Stimulated activated CD8-positive, alpha-beta memory T cell treated with anti-CD3 and anti-CD28 coated beads, Interleukin-4, amount 100 ng/mL, for 4 hours (primary cell): Measurements from ENCODE around the gene ALKBH5.
A peak's percentile ranks its signal among the peaks of the same experiment; 100 is the strongest.

ENCODE experiments used
- DNase-seq, 2 donors: peaks; one replicate each; pipeline ENCODE4 v3.0.0-alpha.2; 2020; ENCODE audit warnings: low read depth in 2 of 2, low spot score in 1 of 2

The ALKBH5 gene

GRCh38 chr17:18183334-18184142, at the start of gene ALKBH5:
Gene ALKBH5 (plus strand): TSS chr17:18183828. CDS start chr17:18184244, 416 bp downstream.
- DNase-seq: peak; percentile 92

GRCh38 chr17:18136357-18136756, 47.3 kb upstream of the ALKBH5 start:
- DNase-seq: no peak

GRCh38 chr17:18138065-18138749, 45.4 kb upstream of the ALKBH5 start:
- DNase-seq: no peak

- no peak for DNase-seq
Observed at GRCh38 chr17:18139092-18139491, 44.5 kb upstream of the ALKBH5 start.

GRCh38 chr17:18139498-18139897, 44.1 kb upstream of the ALKBH5 start:
- DNase-seq: no peak

- no peak for DNase-seq
Observed at GRCh38 chr17:18139949-18140348, 43.7 kb upstream of the ALKBH5 start.

GRCh38 chr17:18140648-18141047, 43.0 kb upstream of the ALKBH5 start:
- no peak for DNase-seq

- no peak for DNase-seq
Observed at GRCh38 chr17:18141210-18141803, 42.3 kb upstream of the ALKBH5 start.

- no peak for DNase-seq
Observed at GRCh38 chr17:18142417-18142816, 41.2 kb upstream of the ALKBH5 start.

GRCh38 chr17:18143044-18143936, 40.3 kb upstream of the ALKBH5 start:
- no peak for DNase-seq

GRCh38 chr17:18144261-18144660, 39.4 kb upstream of the ALKBH5 start:
- no peak for DNase-seq

- DNase-seq: no peak
Observed at GRCh38 chr17:18144855-18145254, 38.8 kb upstream of the ALKBH5 start.

- DNase-seq: no peak
Observed at GRCh38 chr17:18145811-18146210, 37.8 kb upstream of the ALKBH5 start.

GRCh38 chr17:18146259-18146658, 37.4 kb upstream of the ALKBH5 start:
- no peak for DNase-seq

- no peak for DNase-seq
Observed at GRCh38 chr17:18146980-18147379, 36.6 kb upstream of the ALKBH5 start.

GRCh38 chr17:18148586-18148985, 35.0 kb upstream of the ALKBH5 start:
- no peak for DNase-seq

GRCh38 chr17:18151290-18151689, 32.3 kb upstream of the ALKBH5 start:
- DNase-seq: no peak

GRCh38 chr17:18155179-18155578, 28.4 kb upstream of the ALKBH5 start:
- no peak for DNase-seq

GRCh38 chr17:18156171-18156975, 27.3 kb upstream of the ALKBH5 start:
- DNase-seq: no peak

GRCh38 chr17:18156976-18157280, 26.7 kb upstream of the ALKBH5 start:
- no peak for DNase-seq
